BE2C (cell line): Measurements from ENCODE around the gene TMEM151B.
A peak's percentile ranks its signal among the peaks of the same experiment; 100 is the strongest.

Source experiments
- DNase-seq: peaks from one replicate; pipeline ENCODE4 v3.0.0-alpha.2; 2020
- H3K27me3 ChIP-seq: fragments of 250-450 bp; sonication (Bioruptor Pico); 2 replicates; pipeline ENCODE4 v1.5.1; 2020; ENCODE audit warnings: mild to moderate bottlenecking
- H3K36me3 ChIP-seq: fragments of 250-450 bp; sonication (Bioruptor Pico); 2 replicates; pipeline ENCODE4 v1.5.1; 2020; ENCODE audit warnings: mild to moderate bottlenecking
- H3K4me1 ChIP-seq: fragments of 250-450 bp; sonication (Bioruptor Pico); 2 replicates; pipeline ENCODE4 v1.5.1; 2020
- H3K4me3 ChIP-seq: 2 replicates; pipeline ENCODE4 v1.5.1; 2011; ENCODE audit warnings: low read depth, low read length
- H3K9me3 ChIP-seq: fragments of 250-450 bp; sonication (Bioruptor Pico); 2 replicates; pipeline ENCODE4 v1.5.1; 2020
- TF ChIP-seq, protein P1 (sequence below): IDR thresholded peaks from 2 replicates; pipeline ENCODE4 v1.5.1; 2012; ENCODE audit warnings: mild to moderate bottlenecking, low read depth, low read length

The TMEM151B gene

DNA sequence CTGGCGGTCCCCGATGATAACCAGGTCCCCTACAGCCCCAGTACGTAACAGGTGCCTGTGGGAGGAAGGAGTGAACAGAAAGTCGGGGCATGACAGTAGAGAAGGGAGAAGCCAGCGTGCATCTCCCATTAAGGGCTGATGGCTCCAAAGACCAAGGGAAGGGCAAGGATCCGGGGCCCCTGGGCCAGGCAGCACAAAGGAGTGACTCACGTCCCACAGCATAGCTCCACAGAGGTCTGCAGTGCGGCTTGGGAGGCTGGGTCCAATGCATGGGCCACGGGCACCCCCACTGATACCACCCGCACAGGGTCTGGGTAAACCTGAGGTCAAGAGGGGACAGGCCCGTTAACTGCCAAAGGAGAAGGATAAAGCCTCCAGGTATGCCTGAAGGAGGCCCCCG lies 32.6 kb downstream of the TMEM151B start:
- DNase-seq = no peak
- Histone ChIP-seq H3K4me3 (no peak overlapping the region), H3K27me3 (no peaks in the 10 kb centered on the region), H3K4me1 (peaks cover 5% of the 10 kb centered on the region; the same call in 1 of the 2 replicates), H3K9me3 (no peaks in the 10 kb centered on the region), H3K36me3 (peaks cover 75% of the 10 kb centered on the region)
- TF ChIP-seq, protein P1, sequence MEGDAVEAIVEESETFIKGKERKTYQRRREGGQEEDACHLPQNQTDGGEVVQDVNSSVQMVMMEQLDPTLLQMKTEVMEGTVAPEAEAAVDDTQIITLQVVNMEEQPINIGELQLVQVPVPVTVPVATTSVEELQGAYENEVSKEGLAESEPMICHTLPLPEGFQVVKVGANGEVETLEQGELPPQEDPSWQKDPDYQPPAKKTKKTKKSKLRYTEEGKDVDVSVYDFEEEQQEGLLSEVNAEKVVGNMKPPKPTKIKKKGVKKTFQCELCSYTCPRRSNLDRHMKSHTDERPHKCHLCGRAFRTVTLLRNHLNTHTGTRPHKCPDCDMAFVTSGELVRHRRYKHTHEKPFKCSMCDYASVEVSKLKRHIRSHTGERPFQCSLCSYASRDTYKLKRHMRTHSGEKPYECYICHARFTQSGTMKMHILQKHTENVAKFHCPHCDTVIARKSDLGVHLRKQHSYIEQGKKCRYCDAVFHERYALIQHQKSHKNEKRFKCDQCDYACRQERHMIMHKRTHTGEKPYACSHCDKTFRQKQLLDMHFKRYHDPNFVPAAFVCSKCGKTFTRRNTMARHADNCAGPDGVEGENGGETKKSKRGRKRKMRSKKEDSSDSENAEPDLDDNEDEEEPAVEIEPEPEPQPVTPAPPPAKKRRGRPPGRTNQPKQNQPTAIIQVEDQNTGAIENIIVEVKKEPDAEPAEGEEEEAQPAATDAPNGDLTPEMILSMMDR = no peak

DNA sequence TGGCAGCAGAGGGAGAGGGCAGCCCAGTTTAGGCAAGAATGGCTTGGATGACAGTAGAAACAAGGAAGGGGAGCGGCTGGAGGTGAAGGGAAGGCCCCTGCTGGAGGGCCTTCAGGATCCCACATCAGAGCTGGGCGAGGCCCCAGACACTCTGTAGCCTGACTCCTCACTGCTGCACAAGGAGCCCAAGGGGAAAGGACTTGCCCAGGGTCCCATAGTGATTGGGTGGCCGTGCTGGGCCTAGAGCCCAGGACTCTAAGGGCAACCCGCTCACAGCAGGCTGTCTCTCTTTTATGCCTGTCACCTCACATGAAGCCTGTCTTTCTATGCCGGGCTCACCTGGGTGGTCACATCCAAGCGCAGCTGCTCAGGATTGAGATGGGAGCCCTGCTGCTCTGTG lies 33.6 kb downstream of the TMEM151B start:
- DNase-seq = no peak
- no peaks in the 10 kb centered on the region for H3K9me3 ChIP-seq
- peaks cover 79% of the 10 kb centered on the region for H3K36me3 ChIP-seq
- H3K4me3 ChIP-seq = no peak overlapping the region
- TF ChIP-seq, protein P1 = no peak
- H3K4me1 ChIP-seq = no peaks in the 10 kb centered on the region
- H3K27me3 ChIP-seq = no peaks in the 10 kb centered on the region

DNA sequence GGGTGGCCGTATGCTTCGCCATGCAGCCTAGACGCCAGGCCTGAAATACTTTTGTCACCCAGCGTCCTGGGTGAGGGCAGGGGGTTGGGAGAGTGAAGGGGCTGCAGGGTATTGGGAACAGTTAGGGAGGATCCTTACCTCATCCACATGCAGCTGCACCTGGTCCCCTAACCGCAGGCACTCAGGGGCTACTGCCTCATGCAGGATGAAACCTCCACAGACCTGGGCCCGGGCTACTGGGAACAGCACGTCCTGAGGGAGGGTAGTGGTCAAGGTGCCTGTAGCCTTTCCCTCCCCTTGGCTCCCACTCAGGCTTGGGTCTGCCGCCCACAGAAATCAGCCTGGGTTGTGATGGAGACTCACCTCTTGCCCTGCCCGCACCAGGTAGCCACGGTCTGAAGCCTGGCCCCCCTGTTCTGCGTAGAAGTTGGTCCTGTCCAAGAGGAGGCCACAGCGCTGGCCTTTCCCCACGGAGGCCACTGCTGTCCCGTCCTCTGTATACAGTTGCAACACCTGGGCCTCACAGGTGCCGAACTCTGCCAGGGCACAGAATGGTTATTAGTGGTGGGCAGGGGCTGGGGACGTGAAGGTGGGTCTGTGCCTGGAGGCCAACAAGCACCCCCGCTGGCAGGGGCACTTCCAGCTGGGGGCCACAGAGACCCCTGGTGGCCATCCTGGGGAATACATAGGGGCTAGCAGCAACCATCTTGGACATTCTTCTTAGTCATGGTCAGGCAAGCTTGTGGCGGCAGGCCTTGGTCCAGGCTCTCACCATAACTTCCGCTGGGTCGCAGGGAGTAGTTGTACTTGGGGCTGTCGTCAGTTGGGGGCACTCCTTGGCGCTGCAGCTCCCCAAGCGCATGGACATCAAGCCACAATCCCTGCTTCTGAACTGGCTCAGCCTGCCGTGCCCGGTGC lies 34.3 kb downstream of the TMEM151B start:
- Histone ChIP-seq H3K4me3 (no peak overlapping the region), H3K36me3 (peaks cover 86% of the 10 kb centered on the region), H3K27me3 (no peaks in the 10 kb centered on the region), H3K4me1 (no peaks in the 10 kb centered on the region), H3K9me3 (no peaks in the 10 kb centered on the region)
- TF ChIP-seq, protein P1 = peak; percentile 87
- DNase-seq = peak; percentile 64

DNA sequence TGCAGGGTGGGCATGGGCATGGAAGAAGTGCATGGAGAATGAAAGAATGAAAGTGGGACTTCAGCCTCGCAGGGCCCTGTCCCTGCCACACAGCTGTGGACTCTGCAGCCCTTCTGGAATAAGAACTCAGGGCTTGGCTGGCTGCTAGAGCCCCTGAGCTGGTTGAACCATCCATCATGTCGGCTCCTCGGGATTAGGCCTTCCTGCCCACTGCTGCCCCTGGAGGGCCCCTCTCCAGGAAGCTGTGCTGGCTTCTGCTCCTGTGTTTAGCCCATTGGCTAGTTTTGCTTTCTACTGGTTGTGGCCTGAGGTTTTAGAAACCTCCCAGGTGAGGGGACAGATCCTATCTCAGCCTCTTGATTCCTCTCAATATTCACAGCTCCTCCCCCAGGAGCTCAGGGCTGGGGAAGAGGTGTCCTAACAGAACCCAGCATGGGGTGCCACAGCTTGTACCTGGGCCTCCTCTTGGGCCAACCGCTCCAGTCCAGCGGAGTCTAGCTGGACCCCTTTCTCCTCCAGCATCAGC lies 35.0 kb downstream of the TMEM151B start:
- Histone ChIP-seq H3K27me3 (no peaks in the 10 kb centered on the region), H3K36me3 (peaks cover 90% of the 10 kb centered on the region), H3K4me1 (no peaks in the 10 kb centered on the region), H3K9me3 (no peaks in the 10 kb centered on the region), H3K4me3 (no peak overlapping the region)
- TF ChIP-seq, protein P1 = no peak
- no peak for DNase-seq

DNA sequence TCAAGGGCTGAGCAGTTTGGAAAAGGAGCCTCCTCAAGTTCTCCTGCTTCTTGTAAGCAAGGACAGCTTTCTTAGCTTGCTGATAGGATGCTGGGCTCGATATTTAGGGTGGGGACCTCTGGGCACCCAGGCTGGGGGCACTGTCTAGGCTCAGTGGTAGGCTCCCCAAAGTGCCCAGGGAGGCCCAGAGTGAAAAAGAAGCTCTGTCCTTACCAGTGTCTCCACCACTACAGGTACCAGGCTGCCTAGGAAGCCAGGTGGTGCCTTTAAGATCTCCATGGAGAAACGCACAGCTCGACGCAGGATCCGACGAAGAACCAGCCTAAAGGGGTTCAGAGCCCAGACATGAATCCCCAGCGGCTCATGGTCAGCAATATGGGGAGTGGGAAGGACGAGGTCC lies 36.5 kb downstream of the TMEM151B start:
- Histone ChIP-seq H3K9me3 (no peaks in the 10 kb centered on the region), H3K4me1 (no peaks in the 10 kb centered on the region), H3K27me3 (no peaks in the 10 kb centered on the region), H3K36me3 (peaks cover 94% of the 10 kb centered on the region), H3K4me3 (no peak overlapping the region)
- no peak for DNase-seq
- TF ChIP-seq, protein P1 = no peak

DNA sequence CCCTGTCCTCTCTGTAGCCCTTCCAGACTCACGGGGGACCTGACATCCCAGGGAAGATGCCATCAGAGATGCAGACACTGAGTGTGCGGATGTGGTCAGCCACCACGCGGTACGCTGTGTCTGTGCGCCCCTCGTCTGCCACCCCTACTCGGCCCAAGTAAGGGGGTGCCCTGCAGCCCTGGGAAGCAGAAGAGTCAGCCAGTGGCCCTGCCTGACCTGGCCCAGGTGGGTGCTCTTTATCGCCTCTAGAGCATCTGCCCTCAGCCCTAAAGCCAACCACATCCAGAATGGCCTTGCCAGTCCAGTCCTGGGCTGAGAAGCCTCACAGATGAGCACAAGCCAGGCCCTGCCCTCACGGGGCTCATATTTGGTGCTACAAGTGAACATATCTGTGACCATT lies 37.0 kb downstream of the TMEM151B start:
- Histone ChIP-seq H3K36me3 (peaks cover 93% of the 10 kb centered on the region), H3K4me1 (no peaks in the 10 kb centered on the region), H3K4me3 (no peak overlapping the region), H3K9me3 (no peaks in the 10 kb centered on the region), H3K27me3 (no peaks in the 10 kb centered on the region)
- no peak for DNase-seq
- TF ChIP-seq, protein P1 = no peak
